Body of pancreas (tissue), 4 donors: ENCODE data around the gene SOBP.

ENCODE experiments used
- CTCF ChIP-seq, 7 experiments: fragments of 450-650 bp in 4 of 7; fragments of 200-600 bp in 3 of 7; sonication (generic) in 3 of 7; IDR thresholded peaks; one replicate each; pipeline ENCODE4 v1.5.1; 2016 to 2019; ENCODE audit warnings: antibody characterized with exemption in 7 of 7
- POLR2A ChIP-seq, 3 donors: fragments of 450-650 bp; IDR thresholded peaks; one replicate each; pipeline ENCODE4 v1.6.1; 2016; ENCODE audit warnings: antibody characterized with exemption in 3 of 3, mild to moderate bottlenecking in 2 of 3

GRCh38 chr6:107624541-107624940 is 134.6 kb downstream of the SOBP start:
- TF ChIP-seq CTCF (IDR thresholded peaks at IDR 0.05) (no peak), POLR2A (IDR thresholded peaks at IDR 0.05) (no peak)
